Tibial nerve (tissue), 4 donors: ENCODE data around the gene RPS5.

Source experiments
- EP300 ChIP-seq, 2 donors: sonication (generic); formaldehyde crosslinking; IDR thresholded peaks; one replicate each; pipeline ENCODE4 v1.6.1; 2017; ENCODE audit warnings: antibody characterized with exemption in 2 of 2, mild to moderate bottlenecking in 1 of 2
- POLR2A ChIP-seq, 2 donors: fragments of 450-650 bp; IDR thresholded peaks; one replicate each; pipeline ENCODE4 v1.6.1; 2017; ENCODE audit warnings: antibody characterized with exemption in 2 of 2, mild to moderate bottlenecking in 2 of 2, moderate library complexity in 2 of 2
- TF ChIP-seq, protein P1 (sequence below), 5 experiments: fragments of 200-600 bp in 3 of 5; fragments of 450-650 bp in 2 of 5; sonication (generic) in 3 of 5; IDR thresholded peaks; one replicate each; pipeline ENCODE4 v1.5.1; 2016 to 2019; ENCODE audit warnings: antibody characterized with exemption in 5 of 5, mild to moderate bottlenecking in 3 of 5, moderate library complexity in 2 of 5

DNA sequence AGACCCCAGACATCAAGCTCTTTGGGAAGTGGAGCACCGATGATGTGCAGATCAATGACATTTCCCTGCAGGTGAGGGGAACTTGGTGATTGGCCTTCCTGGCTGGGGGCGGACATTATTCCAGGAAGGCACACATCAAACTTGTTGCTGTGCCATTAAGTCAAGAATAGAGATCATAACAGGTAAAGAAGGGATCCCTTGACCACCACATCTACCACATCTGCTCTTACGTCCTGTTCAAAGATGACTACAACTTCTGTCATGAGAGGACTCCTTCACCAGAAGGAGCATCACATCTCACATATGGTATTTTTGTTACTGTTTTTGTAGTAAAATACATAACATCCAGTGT lies 1.1 kb downstream of the RPS5 start:
- TF ChIP-seq, protein P1, sequence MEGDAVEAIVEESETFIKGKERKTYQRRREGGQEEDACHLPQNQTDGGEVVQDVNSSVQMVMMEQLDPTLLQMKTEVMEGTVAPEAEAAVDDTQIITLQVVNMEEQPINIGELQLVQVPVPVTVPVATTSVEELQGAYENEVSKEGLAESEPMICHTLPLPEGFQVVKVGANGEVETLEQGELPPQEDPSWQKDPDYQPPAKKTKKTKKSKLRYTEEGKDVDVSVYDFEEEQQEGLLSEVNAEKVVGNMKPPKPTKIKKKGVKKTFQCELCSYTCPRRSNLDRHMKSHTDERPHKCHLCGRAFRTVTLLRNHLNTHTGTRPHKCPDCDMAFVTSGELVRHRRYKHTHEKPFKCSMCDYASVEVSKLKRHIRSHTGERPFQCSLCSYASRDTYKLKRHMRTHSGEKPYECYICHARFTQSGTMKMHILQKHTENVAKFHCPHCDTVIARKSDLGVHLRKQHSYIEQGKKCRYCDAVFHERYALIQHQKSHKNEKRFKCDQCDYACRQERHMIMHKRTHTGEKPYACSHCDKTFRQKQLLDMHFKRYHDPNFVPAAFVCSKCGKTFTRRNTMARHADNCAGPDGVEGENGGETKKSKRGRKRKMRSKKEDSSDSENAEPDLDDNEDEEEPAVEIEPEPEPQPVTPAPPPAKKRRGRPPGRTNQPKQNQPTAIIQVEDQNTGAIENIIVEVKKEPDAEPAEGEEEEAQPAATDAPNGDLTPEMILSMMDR (IDR thresholded peaks at IDR 0.05), result no peak
- TF ChIP-seq EP300 (IDR thresholded peaks at IDR 0.05) (no peak), POLR2A (IDR thresholded peaks at IDR 0.05) (no peak)
